NCI-H1105 treated with DMSO at 0.1 percent for 48 hours (cell line): Measurements from ENCODE around the gene NGB.

ENCODE experiments used
- DNase-seq: peaks from one replicate; lab custom pipeline; 2025; lab: John Stamatoyannopoulos, UW

The NGB gene

DNA sequence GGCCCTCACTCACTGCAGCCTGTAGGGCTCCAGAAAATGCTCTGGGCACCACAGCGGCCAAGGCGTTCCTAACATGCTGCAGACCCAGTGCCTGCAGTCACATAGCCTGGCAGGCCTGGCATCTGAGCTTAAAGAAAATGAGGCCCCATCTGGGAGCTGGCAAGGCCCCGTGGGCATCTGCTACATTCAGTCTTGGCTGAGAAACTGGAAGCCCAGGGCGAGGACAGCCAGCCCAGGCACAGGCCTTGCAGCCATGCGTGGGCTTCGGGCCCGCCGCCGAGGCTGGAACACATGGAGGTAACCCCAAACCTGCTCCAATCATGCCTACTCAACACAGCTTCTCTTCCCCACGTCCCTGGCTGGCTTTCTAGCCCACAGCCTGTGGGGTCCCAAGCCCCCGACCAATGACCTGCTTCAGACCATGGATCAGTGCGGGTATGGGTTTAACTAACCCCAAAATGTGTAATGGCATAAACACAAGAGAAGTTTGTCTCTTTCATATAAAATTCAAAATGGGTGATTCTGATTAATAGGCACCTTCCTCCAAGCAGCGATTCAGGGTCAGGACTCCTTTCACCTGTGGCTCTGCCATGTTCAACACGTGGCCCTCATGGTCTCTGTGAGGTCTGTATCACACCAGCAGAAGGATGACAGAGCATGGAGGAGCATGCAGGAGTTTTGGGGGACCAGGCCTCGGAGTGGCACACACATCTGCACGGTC is 6.4 kb downstream of the NGB start:
- DNase-seq, result no peak

DNA sequence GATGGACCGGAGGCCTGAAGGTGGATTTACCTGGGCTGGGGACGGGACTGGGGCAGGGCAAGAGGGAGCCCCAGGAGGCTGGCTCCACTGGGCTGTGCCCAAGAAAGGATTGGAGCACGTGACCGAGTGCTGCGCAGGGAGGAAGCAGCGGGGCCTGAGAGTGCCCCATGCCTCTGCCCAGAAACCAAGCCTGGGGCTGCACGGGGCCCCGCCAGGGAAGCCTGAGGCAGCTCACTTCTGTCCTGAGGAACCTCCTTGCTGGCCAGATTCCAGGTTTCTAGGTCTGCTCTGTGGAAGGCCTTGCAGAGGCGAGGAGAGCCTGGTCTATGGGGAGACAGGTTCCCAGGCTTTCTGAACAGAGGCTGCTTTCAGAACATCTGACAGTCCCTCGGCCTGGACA is 10.4 kb downstream of the NGB start:
- no peak for DNase-seq

DNA sequence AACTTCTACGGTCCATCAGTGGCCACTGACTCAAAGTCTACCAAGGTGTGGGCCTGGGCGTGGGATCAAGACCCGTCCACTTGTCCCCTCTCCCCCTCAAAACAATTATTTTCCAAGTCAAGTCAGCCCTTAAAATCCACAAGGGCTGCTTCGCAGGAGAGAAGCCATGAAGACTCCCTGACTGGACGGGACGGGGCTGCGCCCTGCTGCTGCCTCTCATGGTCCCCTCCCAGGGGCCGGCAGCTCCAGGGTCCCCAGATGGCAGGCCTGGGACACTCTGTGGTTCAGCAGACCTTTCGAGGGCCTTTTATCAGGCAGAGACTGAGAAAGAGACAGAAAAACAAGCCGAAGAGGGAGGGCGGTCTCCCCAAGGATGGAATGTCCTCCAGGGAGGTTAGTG is 10.8 kb downstream of the NGB start:
- no peak for DNase-seq

DNA sequence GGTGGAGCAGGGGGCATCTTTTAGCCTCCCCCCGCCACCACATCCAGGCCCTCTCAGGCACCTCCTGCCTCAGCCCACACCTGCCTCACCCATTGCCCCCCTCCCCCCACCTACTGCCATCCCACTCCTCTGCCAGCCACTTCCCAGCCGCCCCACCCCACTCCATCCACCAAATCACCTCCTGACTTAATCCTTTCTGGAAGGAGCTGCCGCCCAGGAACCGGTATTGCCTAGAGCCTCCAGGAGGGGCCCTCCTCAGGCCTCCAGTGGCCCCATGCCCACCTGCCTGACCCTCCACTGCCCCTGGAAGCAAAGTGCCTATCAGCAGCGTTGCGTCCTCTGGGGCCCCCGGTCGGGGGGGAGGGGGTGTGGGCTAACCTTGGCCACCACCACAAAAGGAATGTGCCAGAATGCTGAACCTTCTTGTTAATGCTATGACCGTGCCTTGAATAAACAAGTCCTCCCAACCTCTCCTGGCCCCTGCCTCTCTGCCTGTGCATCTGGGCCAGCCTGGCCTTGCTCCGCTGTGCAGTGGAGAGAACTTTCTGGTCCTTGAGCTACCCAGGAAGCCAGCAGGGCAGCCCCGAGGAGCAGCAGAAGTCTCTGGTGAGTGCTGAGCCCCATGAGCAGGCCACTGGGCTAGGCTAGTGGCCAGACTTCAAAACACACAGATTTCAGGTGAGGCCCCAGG is 11.8 kb downstream of the NGB start:
- DNase-seq, result no peak

DNA sequence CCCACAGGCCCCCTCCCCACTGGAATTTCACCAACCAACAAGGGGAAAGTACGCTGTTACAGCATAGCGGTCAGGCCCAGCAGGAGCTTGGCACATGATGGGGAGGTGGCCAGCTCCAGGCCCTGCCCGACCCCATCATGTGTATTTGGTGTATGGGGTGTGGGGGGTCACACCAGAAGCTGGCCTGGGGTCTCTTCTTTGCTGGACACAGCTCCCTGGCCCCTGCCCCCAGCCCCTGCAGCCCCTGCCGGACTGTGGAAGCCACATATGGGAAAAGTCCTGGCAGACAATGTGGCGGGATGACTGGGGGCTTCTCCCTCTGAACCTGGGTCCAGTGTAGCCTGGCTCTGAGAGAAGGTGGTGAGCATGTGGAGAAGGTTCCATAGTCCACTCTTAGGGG is 12.4 kb downstream of the NGB start:
- no peak for DNase-seq

DNA sequence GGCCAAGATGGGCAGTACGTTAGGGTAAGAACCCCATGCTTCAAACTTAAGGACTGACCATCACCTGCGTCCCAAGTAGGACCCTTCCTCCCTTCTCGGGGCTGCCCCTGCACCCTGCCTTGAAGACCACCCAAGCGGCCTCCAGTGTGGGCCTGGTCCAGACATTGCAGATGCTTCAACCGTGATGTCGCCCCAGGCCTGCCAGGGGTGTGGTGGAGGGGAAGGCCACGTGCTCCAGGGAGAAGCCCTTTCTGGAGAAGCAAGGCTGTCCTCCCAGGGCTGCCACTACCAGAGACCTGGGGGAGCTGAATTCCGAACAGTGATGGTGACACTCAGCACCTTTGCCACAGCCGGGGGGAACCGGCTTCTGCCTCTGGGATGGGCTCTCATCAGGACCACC is 13.3 kb downstream of the NGB start:
- no peak for DNase-seq

DNA sequence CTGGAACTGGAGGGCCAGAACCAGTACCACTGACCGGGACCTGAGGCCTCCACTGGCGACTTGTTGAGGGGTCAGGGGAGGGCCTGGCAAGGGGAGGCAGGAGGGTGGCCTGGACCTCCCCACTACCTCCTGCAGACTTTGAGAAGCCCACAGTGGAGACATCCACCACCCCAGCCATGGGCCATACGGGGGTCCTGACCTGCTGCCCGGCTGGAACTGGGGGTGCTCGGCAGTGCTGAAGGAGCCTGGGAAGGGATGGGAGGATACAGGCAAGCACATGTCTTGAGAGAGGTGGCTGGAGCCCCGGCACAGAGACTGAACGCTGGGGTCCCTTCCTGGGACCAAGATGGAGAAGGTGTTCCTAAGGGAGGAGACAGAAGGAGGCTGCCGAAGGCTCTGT is 14.3 kb downstream of the NGB start:
- DNase-seq, result no peak

DNA sequence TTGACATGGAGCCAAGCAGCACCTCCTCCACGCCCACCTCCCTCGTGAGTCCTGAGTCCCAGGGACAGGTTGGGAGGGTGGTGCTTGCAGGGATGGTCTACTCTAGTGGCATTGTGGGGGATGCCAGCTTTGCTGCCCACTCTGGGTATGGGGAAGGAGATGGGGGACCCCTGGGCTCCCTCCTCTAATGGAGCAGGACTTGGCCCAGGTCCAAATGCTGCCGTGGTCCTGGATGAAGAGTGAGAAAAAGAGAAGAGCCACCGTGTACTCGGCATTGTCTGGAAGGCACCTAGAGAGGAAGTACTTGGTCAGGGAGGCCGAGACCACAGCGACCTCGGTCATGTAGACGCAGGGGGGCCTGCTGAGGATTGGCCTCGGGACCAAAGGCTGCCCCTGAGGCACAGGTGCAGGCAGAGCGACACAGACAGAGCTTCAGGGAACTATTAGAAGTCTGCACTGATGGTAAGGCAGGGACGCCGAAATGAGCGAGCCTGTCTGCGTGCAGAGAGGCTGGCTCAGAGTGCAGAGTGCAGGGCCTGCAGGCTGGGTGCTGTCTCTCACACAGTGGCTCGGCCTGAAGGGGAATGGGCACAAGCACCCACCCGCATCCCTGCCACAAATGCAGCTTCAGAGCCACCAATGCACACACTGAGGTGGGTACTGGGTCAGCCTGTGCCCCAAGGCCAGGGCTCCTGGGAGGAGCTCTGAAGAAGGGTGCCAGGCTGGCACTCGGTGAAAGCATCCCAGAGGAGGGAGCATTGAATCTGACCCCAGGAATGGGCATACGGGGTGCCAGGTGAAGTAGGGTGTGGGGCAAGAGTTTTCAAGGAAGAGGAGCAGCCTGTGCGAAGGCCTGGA is 17.4 kb downstream of the NGB start:
- no peak for DNase-seq

DNA sequence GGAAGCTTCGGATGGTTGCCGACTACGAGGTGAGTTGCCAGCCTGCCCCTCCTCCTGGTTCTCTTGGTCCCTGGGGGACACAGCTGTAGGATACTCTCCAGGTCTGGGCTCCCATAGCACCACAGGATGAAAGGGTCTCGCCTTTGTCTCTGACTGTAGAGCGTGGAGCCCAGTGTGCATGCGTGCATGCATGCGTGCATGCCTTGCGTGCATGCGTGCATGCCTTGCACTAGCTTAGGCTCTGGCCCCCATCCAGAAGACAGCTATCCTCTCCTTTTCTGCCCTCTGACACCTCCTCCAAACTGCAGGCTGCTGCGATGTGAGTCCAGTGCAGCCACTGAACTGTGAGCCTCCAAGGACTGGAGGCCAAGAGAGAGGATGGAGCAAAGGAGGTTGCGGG is 19.1 kb downstream of the NGB start:
- DNase-seq, result no peak

DNA sequence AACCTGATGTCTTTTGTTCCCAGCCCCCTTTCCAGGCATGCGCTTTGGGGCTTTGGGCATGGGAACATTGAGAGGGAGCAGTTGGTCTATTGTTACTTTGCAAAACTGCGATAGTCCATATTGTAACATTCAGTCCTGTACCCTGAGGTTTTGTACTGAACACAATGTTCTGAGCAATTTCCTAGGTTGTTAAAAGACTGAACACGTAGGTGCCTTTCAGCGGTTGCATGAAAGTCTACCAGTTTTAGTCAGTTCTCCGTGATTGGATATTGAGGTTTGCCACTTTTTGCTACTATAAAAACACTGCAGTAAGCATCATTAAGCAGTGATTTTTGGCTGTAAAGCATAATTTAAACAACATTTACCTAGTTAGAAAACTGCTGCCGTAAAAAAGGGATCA is 20.1 kb downstream of the NGB start:
- DNase-seq, result no peak

DNA sequence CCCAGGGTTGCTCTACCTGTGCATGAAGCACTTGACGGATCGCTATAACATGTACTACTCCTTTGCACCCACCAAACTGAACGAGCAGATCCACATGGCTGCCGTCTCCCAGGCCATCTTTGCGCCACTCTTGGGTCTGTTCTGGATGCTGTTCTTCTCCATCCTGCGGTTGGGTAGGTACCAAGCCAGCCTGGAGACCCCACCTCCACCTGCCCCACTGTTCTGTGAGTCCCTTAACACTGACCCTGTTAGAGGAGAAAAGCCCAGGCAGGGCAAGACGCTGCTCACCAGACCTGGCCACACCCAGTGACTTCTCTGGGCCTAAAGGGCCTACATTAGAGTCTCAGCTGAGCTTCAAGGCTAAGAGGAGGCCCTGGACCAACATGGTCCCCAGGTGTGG is 21.7 kb downstream of the NGB start:
- DNase-seq, result no peak

DNA sequence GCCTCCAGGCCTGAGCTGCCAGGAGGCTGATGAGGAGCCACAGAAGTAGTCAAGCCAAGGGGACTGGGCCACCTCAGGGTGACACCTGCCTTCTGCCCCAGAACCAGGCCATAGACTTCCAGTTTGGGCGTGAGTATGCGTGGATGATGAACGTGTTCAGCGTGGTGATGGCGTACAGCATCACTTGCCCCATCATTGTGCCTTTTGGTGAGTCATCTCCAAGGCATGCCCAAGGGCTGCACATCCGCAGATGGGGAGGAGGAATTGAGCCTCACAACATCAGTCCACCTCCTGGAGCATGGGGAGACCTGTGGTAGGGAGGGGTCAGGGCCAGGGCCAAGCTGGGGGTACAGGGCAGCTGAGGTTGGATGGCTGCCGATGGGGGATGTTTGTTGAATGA is 22.3 kb downstream of the NGB start:
- DNase-seq, result no peak

DNA sequence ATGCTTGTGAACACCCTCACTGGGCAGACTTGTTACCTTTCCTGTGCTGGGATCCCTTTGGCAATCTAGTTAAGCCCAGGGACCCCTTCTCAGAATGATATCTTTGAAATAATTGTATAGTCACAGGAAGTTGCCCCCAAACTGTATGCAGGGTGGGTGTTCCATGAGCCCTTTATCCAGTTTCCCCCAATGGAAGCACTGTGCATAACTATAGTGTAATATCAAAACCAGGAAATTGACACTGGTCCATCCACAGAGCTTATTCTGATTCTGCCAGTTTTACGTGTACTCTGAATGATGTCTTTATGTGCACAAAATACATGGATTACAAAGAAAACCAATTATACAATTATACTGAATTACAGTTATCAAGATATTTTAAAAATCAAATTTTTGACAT is 24.2 kb downstream of the NGB start:
- DNase-seq, result no peak

DNA sequence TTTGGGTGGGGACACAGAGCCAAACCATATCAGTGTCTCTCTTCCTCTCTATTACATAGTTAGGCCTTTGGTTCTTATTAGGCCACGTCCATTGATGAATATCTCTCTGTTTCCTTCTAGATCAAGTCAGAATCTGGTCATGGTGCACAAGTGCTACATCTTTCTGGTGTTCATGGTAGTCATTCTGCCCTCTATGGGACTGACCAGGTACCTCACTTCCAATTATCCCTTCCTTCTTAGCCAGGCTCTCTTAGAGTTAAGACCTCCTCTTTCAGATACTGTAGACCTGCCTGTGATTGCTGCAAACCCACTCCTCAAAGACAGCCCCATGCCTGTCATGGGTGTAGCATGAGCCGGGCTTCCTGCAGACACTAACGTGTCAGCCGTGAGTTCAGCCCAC is 25.2 kb downstream of the NGB start:
- no peak for DNase-seq

DNA sequence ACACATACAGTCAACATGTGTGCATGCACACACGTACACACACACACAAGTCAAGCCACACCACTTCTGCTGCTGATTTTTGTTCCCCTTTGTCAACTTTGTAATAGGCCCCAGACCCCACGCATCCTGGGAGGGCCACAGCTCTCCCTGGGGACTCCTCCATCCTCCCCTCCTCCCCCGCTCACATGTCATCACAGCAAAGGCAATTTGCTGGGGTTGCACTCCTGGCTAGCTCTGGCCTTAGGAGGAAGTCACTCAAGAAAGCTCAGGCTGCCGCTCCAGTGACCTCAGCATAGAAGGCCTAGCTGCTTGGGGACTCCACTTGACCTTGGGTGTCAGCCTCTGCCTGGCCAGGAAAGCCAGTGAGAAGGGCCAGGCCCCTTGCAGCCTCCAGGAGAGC is 27.2 kb downstream of the NGB start:
- DNase-seq, result no peak

DNA sequence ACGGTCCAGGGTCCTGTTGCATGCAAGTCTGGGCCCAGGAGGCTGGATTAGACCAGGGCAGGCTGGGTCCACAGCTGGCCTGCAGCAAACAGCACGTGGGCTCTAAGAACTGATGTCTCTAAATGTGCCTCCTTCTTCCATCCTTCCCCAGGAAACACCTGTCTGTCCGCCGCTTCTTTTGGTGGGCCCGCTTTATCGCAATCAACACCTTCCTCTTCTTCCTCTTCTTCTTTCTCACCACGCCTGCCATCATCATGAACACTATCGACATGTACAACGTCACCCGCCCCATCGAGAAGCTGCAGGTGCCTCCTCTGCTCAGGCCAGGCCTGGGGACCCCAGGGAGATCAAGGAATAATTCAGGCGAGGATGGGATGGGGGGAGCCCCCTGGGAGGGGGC is 28.3 kb downstream of the NGB start:
- no peak for DNase-seq

DNA sequence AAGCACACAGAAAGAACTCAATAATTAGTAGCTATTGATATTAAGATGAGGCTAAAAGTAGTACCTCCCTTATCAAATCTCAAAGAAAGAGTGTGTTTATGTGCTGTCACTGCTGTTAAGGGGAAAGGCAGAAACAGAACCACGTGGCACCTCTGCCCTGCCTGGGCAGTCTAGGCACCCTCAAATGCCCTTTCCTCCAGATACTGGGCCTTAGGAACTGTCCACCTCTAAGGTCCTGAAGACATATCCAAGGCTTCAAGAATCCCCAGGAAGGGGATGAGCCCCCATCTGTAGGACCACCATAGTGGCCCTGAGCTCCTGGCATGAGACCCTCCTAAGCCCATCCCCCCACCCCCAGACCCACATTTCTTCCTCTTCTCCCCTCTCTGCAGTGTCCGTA is 29.1 kb downstream of the NGB start:
- DNase-seq, result no peak

DNA sequence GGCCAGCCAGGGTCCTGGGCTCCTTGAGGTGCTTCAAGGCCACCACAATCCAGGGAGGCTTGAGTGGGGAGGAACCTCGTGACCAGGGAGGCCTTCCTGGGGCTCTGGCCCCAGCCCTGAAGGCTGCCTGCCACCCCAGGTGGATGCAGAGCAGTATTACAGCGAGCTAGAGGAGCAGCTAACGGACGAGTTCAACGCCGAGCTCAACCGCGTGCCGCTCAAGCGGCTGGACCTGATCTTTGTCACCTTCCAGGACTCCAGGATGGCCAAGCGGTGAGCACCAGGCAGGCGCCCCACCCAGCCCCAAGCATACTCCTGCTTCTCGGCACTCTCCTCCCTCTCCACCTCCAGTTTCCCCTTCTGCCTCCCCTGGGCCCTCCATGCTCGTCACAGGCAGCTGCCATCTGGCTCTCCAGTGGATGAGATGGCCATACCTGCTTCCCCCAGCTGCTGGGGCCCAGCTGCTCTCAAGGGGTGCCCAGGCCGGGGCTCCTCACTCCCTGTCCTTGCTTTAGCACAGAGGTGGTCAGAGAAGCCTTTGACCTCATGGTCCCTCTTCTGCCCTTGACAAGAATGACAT is 30.6 kb downstream of the NGB start:
- no peak for DNase-seq

DNA sequence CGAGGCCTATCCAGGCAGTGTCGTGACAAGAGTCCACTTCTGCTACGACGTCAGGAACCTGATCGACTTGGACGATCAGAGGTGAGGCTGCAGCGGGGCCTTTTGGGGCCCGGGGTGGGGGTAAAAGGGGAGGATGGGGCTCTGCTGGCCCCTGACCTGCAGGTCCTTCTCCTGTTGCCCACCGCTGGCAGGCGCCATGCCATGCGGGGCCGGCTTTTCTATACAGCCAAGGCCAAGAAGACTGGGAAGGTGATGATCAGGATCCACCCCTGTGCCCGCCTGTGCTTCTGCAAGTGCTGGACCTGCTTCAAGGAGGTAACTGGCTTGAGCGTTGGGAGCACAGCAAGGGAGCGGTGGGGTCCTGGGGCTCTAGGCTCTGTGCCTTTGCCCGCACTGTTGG is 31.6 kb downstream of the NGB start:
- no peak for DNase-seq

DNA sequence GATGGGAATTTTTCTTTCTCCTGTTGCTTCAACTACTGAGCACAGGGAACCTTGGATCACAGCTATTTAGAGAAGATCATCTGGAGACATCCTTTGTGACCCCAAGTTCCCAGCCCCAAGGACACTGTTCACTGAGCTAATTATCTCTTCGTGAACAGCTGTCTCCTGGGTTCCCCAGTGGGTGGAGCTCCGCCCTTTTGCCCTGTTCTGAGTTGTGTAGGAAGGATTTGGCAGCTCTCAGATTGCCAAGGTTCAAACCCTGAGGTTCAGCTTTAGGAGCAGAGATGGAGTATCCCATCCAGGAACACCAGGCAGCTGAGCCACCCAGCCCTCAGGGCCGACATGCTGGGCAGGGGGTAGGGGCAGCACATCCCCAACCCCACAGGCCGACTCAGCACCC is 32.0 kb downstream of the NGB start:
- no peak for DNase-seq

DNA sequence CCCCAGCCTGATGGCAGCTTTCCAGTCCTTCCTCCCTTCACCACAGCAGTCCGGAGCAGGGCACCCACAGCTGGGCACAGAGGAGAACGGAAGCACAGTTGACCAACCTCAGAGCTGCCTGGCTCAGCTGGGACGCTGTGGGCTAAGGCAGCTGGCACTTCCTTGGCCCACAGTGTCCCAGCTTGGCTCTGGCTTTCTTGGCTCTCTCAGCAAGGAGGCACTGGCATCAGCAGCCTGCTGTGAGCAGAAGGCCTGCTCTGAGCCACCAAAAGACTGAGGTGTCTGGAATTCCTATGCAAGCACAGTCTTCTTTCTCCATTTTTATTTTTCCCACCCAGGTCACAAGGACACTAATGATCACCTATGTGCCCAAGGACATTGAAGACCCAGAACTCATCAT is 32.6 kb downstream of the NGB start:
- DNase-seq, result no peak

DNA sequence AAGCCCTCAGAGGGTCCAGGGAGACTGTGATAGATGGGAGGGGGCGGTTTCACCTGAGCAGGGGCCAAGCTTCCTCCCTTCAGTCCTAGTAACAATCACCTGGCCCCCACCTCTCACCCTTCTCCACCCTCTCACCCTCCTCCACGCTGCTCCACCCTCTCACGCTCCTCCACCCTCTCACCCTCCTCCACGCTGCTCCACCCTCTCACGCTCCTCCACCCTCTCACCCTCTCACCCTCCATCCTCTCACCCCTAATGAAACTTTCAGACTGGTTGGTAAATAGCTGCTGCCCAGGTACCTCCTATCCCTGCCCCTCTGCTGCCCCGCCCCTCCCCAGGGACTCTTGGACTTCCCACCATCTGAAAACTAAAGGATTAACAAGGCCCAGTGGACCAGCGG is 34.2 kb downstream of the NGB start:
- no peak for DNase-seq

DNA sequence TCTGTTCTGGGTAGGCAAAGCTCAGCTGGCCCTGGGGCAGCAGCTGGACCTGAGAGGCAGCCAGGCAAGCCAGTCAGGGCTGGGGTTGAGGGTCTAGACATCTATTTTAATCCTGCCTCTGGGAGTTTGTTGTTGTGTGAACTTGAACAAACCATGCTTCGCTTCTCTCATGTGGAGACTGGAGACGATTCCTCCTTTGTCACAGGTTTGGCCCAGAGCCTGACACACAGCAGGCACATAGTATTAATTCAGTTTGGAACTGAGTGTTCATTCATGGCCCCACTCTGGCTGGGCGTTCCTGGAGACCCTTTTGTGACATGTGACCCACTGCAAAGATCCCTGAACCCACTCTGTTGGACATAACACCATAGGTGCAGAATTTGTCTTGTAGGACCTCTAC is 39.3 kb downstream of the NGB start:
- DNase-seq, result no peak
